OCI-LY7 (cell line): ENCODE data around the gene GPR137B.

ENCODE experiments used
- CTCF ChIP-seq: fragments of 200-600 bp; sonication (generic); conservative IDR thresholded peaks from 2 replicates; pipeline ENCODE4 v1.5.1; 2014; ENCODE audit warnings: mild to moderate bottlenecking, antibody characterized with exemption, low read length, moderate library complexity, mixed read lengths
- EZH2phosphoT487 ChIP-seq: fragments of 200-600 bp; sonication (generic); IDR thresholded peaks from 2 replicates; pipeline ENCODE4 v1.6.1; 2018; ENCODE audit warnings: low read depth, borderline replicate concordance, mild to moderate bottlenecking, mixed run types, antibody characterized with exemption, low read length, moderate library complexity, mixed read lengths

DNA sequence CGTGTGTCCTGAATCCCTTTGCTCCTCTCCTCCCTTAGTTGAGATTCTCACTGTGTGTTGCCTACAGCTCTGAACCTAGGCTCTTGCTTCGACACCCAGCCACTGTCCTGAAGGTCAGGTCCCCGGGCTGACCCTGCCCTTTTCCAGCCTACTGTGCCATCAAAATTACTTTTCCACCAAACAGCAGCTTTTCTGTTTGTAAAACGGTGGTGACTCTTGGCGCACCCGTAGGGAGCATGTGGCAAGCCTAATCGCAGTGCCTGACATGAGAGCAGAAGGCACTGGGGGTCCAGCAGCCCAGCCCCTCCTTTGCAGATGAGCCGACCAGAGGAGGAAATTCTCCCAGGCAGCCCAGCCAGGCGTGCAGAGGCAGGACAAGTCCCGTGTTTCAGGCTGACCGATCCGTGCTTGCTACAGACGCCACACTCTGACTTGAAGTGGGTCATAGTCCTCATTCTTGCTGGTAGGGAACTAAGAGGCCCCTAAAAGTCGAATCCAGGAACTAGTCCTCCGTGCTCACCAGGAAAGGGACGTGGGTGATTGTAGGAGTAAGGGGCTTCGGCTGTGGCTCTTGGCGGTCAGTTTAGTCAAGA, 6.8 kb downstream of the GPR137B start:
- TF ChIP-seq CTCF (no peak), EZH2phosphoT487 (no peak)
